ENCODE results near the gene TASOR2. TPM values are rescaled to one million over a fixed set of nuclear protein-coding genes. Genes with fewer than 3 reads are reported as not detected.
A peak's percentile ranks its signal among the peaks of the same experiment; 100 is the strongest.

TASOR2 gene
- total and polyA plus RNA-seq, 2 donors (not counting 1 experiment from before 2014, with no cell fraction given), result 12.3 to 68.6 TPM

GRCh38 chr10:5683065-5683464 is 1.6 kb upstream of the TASOR2 start:
- no peaks in the 10 kb centered on the region for H3K9me3 ChIP-seq (ENCODE audit: control extremely low read depth in 1 of 3, control insufficient read depth in 2 of 3, insufficient read depth in 1 of 3, low read length in 2 of 3)
- peaks cover 22% of the 10 kb centered on the region for H3K79me2 ChIP-seq (ENCODE audit: control insufficient read depth, insufficient read depth, low read length)
- no peak overlapping the region for H3K27ac Mint-ChIP-seq
- H3K27ac ChIP-seq (ENCODE audit: low read length in 2 of 2), result no peak overlapping the region
- H3K4me3 Mint-ChIP-seq, result no peak overlapping the region
- no peak for ATAC-seq (ENCODE audit: low read depth)
- peaks cover 10% of the 10 kb centered on the region for H3K27me3 Mint-ChIP-seq
- H4K20me1 ChIP-seq (ENCODE audit: control insufficient read depth, insufficient read depth, low read length, poor library complexity, severe bottlenecking), result peaks cover 2% of the 10 kb centered on the region
- no peaks in the 10 kb centered on the region for H3K9me3 Mint-ChIP-seq (ENCODE audit: insufficient read depth)
- peaks cover 26% of the 10 kb centered on the region for H3K4me1 Mint-ChIP-seq
- no peak overlapping the region for H3K9ac ChIP-seq (ENCODE audit: low read length)
- H3K27me3 ChIP-seq (replicated peaks in 1 of 4; ENCODE audit: control extremely low read depth in 1 of 4, control insufficient read depth in 3 of 4, insufficient read depth in 4 of 4, low read length in 3 of 4), result peaks cover 0 to 6% (median 1%) of the 10 kb centered on the region in 4 experiments
- TF ChIP-seq EZH2 (IDR thresholded peaks at IDR 0.05; ENCODE audit: borderline replicate concordance, insufficient read depth, low read depth, low read length, poor library complexity, severe bottlenecking), result no peak
- no peak for TF ChIP-seq CTCF (IDR thresholded peaks at IDR 0.05)
- peaks cover 17 to 27% of the 10 kb centered on the region in 2 donors for H3K4me1 ChIP-seq (ENCODE audit: control insufficient read depth in 2 of 2, insufficient read depth in 2 of 2, low read length in 2 of 2)
- no peak for DNase-seq
- intact Hi-C loops (cut with micrococcal nuclease), result loop anchor here (5.0 to 10.0 kb wide), 3 partner anchors 482 to 1792 kb away; partner anchors contain the start of gene SFMBT2
- H3K36me3 ChIP-seq (replicated peaks in 1 of 2; ENCODE audit: control extremely low read depth in 1 of 2, control insufficient read depth in 1 of 2, extremely low read depth in 1 of 2, insufficient read depth in 2 of 2, low read length in 1 of 2), result no peaks in the 10 kb centered on the region
- CTCF ChIA-PET, result interaction anchor here (0.9 to 3.0 kb wide), 2 partner anchors 54 to 207 kb away, joined by 3 to 7 read pairs; partner anchors contain the start of gene FBH1
- H3K4me2 ChIP-seq (replicated peaks; ENCODE audit: low read depth, low read length, poor library complexity, severe bottlenecking), result no peak overlapping the region
- peak overlapping the region; percentile 23 for H2AFZ ChIP-seq (ENCODE audit: insufficient read depth, low read depth, low read length, poor library complexity, severe bottlenecking)
- POLR2A ChIA-PET, result no interaction called here
- WGBS (ENCODE audit: insufficient coverage), result no CpG with 5 or more reads among the region's 3 CpGs
- no peak overlapping the region for H3K4me3 ChIP-seq (ENCODE audit: control extremely low read depth in 1 of 5, extremely low read depth in 1 of 5, insufficient read depth in 1 of 5, low read depth in 2 of 5, low read length in 4 of 5)

Measured in B cell (primary cell).